DMS79 (cell line): ENCODE data around the gene MAGI2.
"Not testable (repeated sequence)": the region's sequence is repeated elsewhere in the genome, so short reads cannot be mapped to it uniquely, and the experiment has no call there.

Experiments used
- DNase-seq: peaks from one replicate; lab custom pipeline; 2025; lab: John Stamatoyannopoulos, UW

The MAGI2 gene

GRCh38 chr7:78296046-78296597 lies 1157.3 kb downstream of the MAGI2 start:
- no peak for DNase-seq

DNA sequence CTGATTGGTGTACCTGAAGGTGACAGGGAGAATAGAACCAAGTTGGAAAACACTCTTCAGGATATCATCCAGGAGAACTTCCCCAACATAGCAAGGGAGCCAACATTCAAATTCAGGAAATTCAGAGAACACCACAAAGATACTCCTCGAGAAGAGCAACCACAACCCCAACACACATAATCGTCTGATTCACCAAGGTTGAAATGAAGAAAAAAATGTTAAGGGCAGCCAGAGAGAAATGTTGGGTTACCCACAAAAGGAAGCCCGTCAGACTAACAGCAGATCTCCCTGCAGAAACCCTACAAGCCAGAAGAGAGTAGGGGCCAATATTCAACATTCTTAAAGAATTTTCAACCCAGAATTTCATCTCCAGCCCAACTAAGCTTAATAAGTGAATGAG lies 1164.0 kb downstream of the MAGI2 start:
- DNase-seq = not testable (repeated sequence)

GRCh38 chr7:78284945-78285344 lies 1168.5 kb downstream of the MAGI2 start:
- DNase-seq = no peak

- no peak for DNase-seq
These were observed 1173.2 kb downstream of the MAGI2 start for GRCh38 chr7:78280276-78280675.

- no peak for DNase-seq
These were observed 1174.0 kb downstream of the MAGI2 start for GRCh38 chr7:78279457-78279856.

DNA sequence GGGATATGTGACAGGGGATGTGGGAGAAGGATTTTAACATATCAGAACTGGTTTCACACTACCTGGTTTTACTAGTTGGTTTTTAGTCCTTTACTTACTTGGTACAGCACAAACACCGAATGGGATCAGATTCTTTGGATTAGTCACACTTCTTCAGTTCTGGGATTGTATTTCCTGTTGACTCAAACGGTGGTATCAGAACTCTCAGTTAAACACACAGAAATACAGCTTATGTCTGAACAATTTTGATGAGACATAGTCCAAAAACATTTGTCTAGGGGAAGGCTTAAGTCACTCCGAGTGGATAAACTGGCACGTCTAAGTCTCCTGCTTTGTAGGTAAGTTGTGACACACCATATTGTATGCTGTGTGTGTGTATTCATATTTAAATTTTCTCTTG lies 1174.4 kb downstream of the MAGI2 start:
- no peak for DNase-seq

DNA sequence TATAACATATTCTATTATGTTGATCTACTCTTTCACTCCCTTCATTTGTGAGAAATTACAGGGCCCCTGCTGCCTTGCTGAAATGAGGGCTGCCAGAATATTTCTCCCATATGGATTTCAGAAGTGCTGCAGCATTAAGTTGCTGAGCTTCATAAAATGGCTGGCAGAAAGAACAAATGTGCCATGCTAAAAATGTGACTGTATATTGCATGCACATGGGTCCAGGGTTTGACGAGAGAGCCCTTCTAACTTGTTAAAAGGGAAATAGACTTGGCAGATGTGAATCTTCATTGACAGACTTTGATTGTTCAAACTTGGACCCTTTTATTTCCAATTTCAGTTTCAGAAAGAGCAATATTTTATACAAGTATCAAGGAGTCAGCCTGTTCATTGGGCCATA lies 1186.3 kb downstream of the MAGI2 start:
- no peak for DNase-seq

DNA sequence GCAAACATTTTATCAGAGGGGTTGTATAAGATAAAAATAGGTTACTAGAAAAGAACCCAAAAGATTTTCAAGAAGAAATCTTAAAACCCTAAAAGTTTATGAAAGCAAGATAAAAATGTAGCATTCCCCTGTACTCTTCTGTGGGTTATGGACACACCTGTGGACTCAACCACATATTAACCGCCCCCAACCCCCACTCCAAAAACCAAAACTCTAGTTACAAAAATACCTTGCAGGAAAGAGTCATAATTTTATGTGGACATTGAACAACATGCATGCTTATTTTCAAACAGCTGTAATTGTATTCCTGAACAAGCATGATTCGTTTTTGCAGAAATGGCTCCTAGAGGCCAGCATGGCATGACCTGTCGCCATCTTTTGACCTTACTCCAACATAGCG lies 1188.0 kb downstream of the MAGI2 start:
- no peak for DNase-seq

DNA sequence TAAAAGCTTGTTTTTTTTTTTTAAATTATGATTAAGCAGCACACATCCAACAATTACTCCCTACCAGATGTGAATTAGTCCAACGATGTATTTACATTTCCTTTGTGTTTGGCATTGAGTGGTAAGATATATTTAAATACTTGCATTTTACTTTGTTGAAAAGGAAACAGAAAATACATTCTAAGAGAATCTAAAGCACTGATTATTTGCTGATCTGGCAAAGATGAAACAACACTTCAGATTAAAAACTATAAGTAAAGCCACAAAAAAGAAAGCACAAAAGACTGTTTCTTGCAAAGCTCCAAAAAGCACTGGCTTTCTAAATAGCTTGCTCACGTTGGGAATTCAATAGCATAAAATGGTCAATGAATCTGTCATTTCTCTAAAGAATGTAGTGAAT lies 1188.4 kb downstream of the MAGI2 start:
- no peak for DNase-seq

DNA sequence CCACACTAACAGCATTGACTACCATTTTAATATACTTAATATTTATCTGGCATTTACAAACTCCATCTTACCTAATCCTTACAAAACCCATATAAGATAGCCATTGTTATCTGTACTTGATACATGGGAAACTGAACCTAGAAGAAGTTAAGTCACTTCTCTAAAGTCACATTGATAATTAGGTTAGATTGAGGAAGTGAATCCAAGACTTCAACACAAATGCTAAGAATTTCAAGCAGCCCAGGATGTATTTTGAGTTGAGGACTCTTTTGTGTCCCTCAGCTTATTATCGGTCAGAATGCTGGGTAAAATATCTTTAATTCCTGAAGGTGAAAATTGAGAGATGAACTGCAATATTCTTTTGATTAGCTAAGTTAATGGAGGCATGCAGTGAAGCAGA lies 1189.4 kb downstream of the MAGI2 start:
- no peak for DNase-seq

DNA sequence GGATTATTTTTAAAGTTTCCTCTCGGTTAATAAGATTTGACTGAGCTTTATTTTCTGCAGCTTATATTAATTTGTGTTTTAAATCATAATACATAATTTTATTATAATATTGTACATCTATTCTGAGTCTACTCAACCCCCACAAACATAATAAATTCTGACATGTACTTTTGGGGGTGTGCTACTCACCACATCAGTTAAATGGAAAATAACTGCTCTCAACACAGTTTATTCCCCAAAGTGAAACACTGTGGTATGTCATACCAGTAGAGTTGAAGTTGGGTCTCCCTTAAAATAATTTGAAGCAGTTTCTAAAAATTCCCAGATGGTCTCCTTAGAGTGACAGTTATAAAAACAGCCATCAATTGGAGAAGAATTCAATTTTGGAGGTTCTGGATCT lies 1191.7 kb downstream of the MAGI2 start:
- DNase-seq = no peak

DNA sequence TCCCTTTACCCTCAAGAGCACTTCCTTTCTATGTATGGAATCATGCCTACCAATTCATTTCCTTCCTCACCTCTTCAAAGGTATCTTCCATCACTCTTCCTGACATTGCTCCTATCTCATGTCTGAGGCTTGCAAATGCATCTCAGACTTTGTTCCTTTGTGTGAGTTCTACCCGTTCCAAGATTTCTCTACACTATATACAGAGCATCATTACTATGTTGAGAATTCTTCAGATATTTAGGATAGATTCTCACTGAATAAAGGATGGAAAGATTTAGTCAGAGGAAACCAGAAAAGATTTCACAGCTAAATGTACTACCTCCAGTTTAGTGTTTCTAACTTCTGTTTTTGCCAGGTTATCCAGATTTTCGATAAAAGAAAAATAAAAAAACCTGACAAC lies 1192.2 kb downstream of the MAGI2 start:
- no peak for DNase-seq

DNA sequence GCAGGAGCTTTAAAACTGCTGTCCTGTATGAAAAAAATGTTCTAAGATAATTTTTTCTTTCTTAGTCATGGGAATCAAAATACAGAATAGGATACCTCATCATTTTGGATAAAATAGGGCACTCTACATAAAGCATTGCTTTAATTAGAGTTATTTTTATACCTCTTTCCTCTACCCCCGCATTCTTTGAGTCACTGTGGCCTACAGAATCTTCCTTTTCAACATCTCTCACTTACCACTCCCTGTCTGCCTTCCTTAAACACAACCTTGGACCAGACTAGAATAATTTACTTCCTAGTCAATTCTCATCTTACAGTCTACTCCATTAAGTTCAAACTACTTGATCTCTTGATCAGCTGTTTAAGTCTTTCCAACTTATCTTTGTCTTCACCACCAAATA lies 1192.6 kb downstream of the MAGI2 start:
- no peak for DNase-seq

- DNase-seq = no peak
These were observed 1198.8 kb downstream of the MAGI2 start for GRCh38 chr7:78254726-78255055.

GRCh38 chr7:78253850-78254725 lies 1199.4 kb downstream of the MAGI2 start:
- no peak for DNase-seq

DNA sequence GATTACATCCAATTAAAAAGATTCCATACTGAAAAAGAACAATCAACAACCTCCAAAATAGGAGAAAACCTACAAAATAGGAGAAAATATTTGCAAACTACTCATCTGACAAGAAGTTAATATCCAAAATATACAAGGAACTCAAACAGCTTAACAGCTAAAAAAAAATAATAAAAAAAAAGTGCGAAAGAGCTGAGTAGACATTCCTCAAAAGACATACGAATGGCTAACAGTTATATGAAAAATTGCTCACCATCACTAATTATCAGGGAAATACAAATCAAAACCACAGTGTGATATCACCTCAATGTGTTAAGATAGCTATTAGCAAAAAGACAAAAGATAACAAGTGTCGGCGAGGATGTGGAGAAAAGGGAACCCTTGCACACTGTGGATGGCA lies 1204.6 kb downstream of the MAGI2 start:
- DNase-seq = no peak

GRCh38 chr7:78247910-78248689 lies 1205.4 kb downstream of the MAGI2 start:
- no peak for DNase-seq

DNA sequence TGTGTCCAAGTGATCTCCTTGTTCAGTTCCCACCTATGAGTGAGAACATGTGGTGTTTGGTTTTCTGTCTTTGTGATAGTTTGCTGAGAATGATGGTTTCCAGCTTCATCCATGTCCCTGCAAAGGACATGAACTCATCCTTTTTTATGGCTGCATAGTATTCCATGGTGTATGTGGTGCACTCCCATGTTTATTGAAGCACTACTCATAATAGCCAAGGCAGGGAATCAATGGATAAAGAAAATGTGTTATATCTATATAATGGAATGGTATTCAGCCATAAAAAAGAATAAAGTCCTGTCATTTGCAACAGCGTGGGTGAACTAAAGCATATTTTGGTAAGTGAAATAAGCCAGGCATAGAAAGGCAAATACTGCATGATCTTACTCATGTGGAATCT lies 1213.3 kb downstream of the MAGI2 start:
- not testable (repeated sequence) for DNase-seq

DNA sequence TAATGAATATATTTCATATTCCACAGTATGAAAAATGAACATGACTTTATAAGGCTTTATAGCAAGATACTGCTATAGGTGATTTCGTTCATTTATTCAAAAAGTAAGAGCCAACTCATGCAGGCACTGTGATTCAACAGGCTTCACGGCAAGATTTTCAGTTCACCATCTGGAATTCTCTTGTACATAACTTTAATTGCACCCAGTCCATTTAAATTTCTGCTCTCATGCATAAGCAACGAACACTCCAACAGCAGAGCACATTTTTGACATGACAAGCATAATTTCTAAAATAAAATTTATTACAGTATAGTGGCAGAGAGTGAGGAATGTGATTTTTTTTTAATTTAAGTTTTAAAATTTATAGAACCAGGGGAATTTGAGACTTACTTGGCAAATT lies 1218.8 kb downstream of the MAGI2 start:
- DNase-seq = no peak

DNA sequence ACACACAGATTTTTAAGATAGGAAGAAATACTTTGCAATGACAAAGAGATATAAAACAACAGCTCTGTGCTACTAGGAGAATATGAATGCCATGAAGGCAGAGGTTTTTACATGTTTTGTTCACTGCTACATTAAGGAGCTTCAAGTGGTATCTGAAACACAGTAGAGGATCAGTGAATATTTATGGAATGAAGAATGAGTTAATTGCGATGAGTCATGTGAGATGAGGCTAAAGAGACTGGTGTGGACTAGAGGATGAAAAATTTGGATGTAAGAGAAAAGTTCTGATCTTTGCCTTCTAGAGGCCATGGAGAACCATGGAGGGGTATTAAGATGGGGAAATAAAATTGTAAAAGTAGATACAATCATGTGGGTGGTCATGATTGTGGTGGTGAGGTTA lies 1220.7 kb downstream of the MAGI2 start:
- DNase-seq = no peak

DNA sequence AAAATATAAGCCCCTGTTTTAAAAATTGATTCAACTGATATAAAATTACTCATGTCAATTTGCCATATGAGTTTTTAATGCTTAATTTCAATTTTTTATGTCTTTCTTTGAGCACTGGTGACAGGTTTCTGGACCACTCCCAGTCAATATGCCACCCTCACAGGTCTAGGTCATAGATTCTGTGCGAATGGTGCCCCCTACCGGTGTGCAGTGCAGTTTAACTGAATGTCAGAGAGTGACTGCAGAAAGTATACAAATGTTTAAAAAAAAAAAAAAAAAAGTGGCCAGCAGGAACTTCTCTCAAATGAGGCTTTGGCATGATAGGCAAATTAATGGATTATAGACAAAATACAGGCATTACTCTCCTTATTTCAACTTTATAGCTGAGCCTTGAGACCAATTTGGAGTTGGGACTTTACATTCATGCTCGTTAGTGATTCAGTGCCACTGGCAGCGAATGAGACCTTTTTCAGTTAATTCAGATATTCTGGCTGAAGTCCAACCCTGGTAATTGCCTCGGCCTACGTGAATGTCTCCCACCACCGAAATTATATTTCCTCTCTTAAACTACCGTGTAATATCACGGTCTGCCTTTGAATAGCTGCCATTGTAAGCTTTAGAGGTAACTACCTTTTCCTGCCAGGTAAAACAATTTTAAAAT lies 1227.3 kb downstream of the MAGI2 start:
- DNase-seq = peak; percentile 21

DNA sequence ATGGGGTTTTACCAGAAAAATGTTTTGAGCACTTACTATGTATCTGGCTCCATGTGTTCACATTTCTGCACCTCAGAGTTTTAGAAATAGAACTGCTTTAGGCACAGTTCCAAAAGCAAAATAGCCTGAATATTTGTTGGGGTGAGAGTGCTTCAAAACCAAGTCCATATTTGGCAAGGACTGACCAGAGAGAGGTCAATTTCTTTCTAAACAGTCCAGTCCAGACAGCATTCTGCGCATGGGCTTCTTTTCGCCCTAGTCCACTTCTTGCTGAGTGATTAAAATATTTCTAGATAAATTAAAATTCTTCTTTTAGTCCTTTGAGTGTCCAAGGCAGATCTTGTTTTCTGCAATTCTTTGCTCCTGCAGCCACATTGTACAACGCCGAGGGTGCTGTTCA lies 1227.9 kb downstream of the MAGI2 start:
- no peak for DNase-seq

GRCh38 chr7:78224923-78225322 lies 1228.5 kb downstream of the MAGI2 start:
- no peak for DNase-seq
